ENCODE results near the gene CNOT3.

DNA sequence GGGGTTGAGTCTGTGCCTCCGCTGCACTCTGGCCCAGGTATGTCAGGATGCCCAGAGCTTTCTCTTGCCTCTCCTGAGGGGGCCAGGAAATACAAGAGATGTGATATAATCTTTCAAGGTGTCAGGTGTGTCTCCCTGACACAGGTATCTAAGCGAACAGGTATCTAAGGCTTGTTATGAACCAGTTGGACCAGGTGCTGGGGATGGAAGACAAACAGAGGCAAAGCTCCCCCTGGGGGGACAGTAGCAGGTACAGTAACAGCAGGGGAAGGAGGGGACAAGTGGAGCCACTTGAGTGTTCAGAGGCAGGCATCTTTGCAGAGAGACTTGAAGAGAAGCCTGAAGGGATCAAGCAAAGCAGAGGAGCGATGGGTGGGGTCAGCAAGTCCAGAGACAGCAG is 19.4 kb downstream of the CNOT3 start:
- TF ChIP-seq, protein P1, sequence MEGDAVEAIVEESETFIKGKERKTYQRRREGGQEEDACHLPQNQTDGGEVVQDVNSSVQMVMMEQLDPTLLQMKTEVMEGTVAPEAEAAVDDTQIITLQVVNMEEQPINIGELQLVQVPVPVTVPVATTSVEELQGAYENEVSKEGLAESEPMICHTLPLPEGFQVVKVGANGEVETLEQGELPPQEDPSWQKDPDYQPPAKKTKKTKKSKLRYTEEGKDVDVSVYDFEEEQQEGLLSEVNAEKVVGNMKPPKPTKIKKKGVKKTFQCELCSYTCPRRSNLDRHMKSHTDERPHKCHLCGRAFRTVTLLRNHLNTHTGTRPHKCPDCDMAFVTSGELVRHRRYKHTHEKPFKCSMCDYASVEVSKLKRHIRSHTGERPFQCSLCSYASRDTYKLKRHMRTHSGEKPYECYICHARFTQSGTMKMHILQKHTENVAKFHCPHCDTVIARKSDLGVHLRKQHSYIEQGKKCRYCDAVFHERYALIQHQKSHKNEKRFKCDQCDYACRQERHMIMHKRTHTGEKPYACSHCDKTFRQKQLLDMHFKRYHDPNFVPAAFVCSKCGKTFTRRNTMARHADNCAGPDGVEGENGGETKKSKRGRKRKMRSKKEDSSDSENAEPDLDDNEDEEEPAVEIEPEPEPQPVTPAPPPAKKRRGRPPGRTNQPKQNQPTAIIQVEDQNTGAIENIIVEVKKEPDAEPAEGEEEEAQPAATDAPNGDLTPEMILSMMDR (IDR thresholded peaks at IDR 0.05): no peak
- TF ChIP-seq POLR2A (IDR thresholded peaks at IDR 0.05): no peak

All from lower leg skin (tissue), 3 donors.